Melanocyte of skin (primary cell): ENCODE data around the gene SLC25A10. TPM values are rescaled to one million over a fixed set of nuclear protein-coding genes. Genes with fewer than 3 reads are reported as not detected.

ENCODE experiments used
- small RNA-seq, 2 donors: library from RNA; depleted of rRNA; stranded (forward); fragments of <200 nt; gene quantifications; one replicate each; pipeline ENCODE3, GENCODE V24; 2012
- total RNA-seq, 2 donors: library from RNA; depleted of rRNA; stranded (reverse); fragments of >200 nt; gene quantifications; 2 replicates each; pipeline ENCODE4 v1.2.3, GENCODE V29; 2012

Gene SLC25A10, protein sequence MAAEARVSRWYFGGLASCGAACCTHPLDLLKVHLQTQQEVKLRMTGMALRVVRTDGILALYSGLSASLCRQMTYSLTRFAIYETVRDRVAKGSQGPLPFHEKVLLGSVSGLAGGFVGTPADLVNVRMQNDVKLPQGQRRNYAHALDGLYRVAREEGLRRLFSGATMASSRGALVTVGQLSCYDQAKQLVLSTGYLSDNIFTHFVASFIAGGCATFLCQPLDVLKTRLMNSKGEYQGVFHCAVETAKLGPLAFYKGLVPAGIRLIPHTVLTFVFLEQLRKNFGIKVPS
- 10 to 100 TPM; 12.7 to 27.6 TPM for total RNA-seq

DNA sequence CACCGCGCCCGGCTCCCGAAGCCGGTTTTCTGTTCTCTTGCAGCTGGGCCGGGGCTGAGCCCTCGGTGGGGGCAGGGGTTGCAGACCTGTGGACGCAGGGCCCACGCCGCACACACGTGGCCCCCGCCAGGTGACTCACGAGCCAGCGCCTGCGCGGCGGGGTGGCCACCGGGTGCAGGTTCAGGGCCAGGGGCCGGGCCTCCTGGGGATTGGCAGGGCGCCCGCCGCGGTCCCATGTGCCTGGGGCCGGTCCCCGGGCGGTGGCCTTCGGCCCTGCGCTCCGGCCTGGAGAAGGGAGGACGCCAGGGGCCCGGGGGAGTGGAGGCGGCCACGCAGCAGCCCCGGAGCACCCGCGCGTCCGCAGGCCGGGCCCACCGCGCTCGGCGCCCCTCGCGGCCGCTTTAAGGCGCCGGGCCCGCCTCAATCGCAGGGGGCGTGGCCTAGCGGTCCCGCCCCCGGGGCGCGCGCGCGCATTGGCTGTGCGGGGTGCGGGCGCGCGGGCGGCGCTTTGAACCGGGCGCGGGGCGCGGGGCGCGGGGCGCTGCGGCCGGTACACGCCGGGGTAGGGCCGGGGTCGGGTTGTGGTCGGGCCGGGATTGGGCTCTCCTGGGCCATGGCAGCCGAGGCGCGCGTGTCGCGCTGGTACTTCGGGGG is at the start of gene SLC25A10:
TSS of gene SLC25A10 (plus strand) at position 471 of the 654 bp plus-strand sequence. CDS start at position 614, 143 bp downstream.

DNA sequence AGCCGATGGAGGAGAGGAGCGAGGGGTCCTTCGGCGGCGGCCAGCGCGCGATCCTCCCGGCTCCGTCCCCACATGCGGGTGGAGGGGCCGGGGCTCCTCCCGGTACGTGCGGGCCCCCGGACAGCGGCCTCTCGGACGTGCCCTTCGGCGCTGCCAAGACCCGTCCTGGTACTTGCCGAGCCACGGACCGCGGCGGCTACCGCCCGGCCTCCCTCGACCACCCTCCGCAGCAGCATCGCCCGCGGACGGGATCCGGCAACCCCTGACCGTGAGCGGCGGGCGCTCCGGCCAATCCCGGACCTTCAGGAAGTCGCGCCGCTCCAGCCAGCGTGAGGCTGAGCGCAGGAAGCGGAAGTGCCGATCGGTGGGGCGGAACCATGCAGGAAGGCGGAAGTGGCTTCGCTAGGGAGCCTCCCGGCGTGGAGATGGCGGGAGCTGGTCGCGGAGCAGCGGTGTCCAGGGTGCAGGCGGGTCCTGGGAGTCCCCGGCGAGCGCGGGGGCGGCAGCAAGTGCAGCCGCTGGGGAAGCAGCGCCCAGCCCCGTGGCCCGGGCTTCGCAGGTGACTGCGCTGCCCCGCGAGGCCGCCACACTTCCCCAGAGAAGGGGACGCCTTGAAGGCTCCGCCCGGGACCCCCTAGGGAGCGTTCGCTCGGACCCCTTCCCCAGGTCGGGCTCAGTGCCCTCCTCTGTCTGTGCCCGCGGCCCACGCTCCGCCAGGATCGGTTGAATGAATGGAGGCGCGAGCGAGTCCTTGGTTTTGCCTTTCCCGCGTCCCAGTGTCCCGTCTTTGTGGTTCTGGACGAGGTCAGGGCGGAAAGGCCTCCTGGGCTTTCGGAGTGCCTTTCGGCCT is 45.5 kb upstream of the SLC25A10 start, which contains the start of the genes CCDC137 and OXLD1:
TSS of gene CCDC137 (plus strand) at position 396 of the 850 bp plus-strand sequence. CDS start at position 426, 30 bp downstream.
TSS of gene OXLD1 (minus strand) at position 264 of the 850 bp plus-strand sequence. CDS start at position 236, 28 bp downstream.

DNA sequence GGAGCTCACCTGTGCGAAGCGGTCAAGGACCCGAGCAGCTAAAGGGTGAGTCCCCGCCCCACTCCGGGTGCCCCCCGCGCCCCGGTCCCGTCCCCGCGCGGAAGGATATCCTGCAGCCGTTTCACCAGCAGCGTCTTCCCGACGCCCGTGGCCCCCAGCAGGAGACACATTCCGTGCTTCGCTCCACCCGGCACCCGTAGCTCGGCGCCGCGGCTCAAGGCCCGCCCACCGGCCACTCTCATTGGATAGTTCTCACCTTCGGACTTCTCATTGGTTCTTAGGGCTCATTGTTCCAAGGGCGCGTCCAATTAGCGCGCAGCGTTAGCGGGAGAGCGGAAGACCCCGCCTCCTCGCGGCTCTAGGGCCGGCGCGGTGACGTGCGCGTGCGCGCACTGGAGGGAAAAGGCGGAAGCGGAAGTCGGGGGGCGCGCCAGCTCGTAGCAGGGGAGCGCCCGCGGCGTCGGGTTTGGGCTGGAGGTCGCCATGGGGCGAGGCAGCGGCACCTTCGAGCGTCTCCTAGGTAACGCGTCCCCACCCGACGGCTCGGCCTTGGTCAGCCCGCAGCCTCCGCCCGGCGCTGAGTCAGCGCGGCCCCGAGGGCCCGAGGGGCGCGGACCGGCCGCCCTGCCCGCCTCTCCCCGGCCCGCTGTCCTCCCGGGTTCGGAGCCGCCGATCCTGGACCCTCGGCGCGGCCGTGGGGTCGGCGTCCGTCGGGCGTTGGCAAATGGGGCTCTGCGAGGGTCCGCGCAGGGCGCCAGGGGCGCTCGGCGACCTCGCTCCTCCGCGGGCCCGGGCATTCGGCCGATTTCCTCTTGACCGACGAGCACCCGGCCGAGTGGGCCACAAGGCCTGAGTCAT is 28.3 kb upstream of the SLC25A10 start, which contains the start of the genes ARL16 and HGS:
TSS of gene ARL16 (minus strand) at position 214 of the 858 bp plus-strand sequence. CDS start at position 170, 44 bp downstream.
TSS of gene HGS (plus strand) at position 428 of the 858 bp plus-strand sequence. CDS start at position 484, 56 bp downstream.

DNA sequence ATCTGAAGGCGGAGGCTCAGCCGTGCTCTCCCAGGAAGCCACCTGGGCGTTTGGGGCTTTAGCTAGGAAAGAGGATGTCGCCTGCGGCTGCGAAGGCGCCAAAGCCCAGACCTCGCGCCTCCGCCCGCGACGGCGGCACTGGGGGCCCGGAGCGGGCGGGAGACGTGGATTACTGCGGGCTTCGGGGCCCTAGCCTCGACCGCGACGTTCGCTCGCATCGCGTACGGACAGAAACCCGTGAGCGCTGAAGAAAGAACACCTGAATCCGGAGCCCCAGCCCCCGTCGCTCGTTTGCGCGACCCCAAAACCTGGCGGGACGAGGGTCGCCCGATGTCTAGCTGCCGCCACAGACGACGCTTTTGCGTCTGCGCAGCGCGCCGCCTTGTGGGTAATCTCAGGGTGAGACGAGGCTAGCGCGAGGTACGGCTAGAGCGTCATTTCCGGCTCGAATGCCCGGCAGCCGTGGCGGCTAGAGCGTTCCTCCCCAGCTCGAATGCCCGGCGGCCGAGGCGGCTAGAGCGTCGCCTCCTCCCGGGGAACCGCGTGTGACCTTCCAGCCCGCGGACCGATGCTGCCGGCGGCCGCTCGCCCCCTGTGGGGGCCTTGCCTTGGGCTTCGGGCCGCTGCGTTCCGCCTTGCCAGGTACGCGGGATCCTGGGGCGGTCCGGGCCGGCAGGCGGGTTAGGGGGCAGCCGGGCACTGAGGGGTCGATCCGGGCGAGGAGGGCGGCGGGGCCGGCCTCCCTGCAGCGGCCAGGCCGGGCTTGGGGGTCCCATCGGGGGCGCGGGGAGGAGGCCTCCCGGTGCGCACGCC is 8.9 kb upstream of the SLC25A10 start, which contains the start of gene MRPL12:
TSS of gene MRPL12 (plus strand) at position 434 of the 813 bp plus-strand sequence. CDS start at position 569, 135 bp downstream.

Small RNAs within 50 kb of the gene (small RNA-seq; reads per million reads assigned to genes)
- gene MIR6786: 0 reads per million in 2 donors

Other genes with a start within 250 kb of the SLC25A10 start
- gene ACTG1, start 199.5 kb upstream of the SLC25A10 start, total RNA-seq: 1,000 to 10,000 TPM; 6,005 to 7,523 TPM
- under 1 TPM; 0.34 to 0.67 TPM for gene FSCN2, start 183.9 kb upstream of the SLC25A10 start, total RNA-seq
- 10 to 100 TPM; 19.6 to 20.0 TPM for gene FAAP100, start 159.9 kb upstream of the SLC25A10 start, total RNA-seq
- 100 to 1,000 TPM; 135 to 147 TPM for gene NPLOC4, start 75.2 kb upstream of the SLC25A10 start, total RNA-seq
- gene TSPAN10, start 75.1 kb upstream of the SLC25A10 start, total RNA-seq: 100 to 1,000 TPM in 1 of 2 donors, 10 to 100 TPM in 1; 77.6 to 121 TPM
- gene PDE6G, start 55.7 kb upstream of the SLC25A10 start, total RNA-seq: 1 to 10 TPM in 1 of 2 donors, under 1 TPM in 1; 1.00 to 1.0 TPM
- gene OXLD1, start 45.7 kb upstream of the SLC25A10 start, total RNA-seq: 10 to 100 TPM; 32.0 to 38.0 TPM
- gene CCDC137, start 45.5 kb upstream of the SLC25A10 start, total RNA-seq: 10 to 100 TPM in 1 of 2 donors, 1 to 10 TPM in 1; 4.8 to 10.7 TPM
- gene ARL16, start 28.5 kb upstream of the SLC25A10 start, total RNA-seq: 10 to 100 TPM; 14.0 to 17.6 TPM
- 100 to 1,000 TPM in 1 of 2 donors, 10 to 100 TPM in 1; 87.1 to 105 TPM for gene HGS, start 28.3 kb upstream of the SLC25A10 start, total RNA-seq
- 10 to 100 TPM; 18.6 to 30.6 TPM for gene MRPL12, start 8.9 kb upstream of the SLC25A10 start, total RNA-seq
- gene GCGR, start 91.9 kb downstream of the SLC25A10 start, total RNA-seq: not detected
- 10 to 100 TPM; 84.9 to 98.4 TPM for gene MCRIP1, start 121.0 kb downstream of the SLC25A10 start, total RNA-seq
- not detected for gene PPP1R27, start 122.8 kb downstream of the SLC25A10 start, total RNA-seq
- gene P4HB, start 148.3 kb downstream of the SLC25A10 start, total RNA-seq: 100 to 1,000 TPM; 383 to 481 TPM
- gene ARHGDIA, start 159.1 kb downstream of the SLC25A10 start, total RNA-seq: 100 to 1,000 TPM; 192 to 263 TPM
- 100 to 1,000 TPM in 1 of 2 donors, 10 to 100 TPM in 1; 71.6 to 187 TPM for gene ALYREF, start 179.3 kb downstream of the SLC25A10 start, total RNA-seq
- gene ANAPC11, start 179.4 kb downstream of the SLC25A10 start, total RNA-seq: 100 to 1,000 TPM; 113 to 141 TPM
- gene NPB, start 190.0 kb downstream of the SLC25A10 start, total RNA-seq: 1 to 10 TPM in 1 of 2 donors, not detected in 1; 1.0 TPM
- gene PCYT2, start 199.1 kb downstream of the SLC25A10 start, total RNA-seq: 10 to 100 TPM; 71.6 to 82.9 TPM
- gene SIRT7, start 205.9 kb downstream of the SLC25A10 start, total RNA-seq: 10 to 100 TPM; 14.1 to 15.3 TPM
- gene MAFG, start 215.5 kb downstream of the SLC25A10 start, total RNA-seq: 10 to 100 TPM; 23.1 to 33.0 TPM
- 10 to 100 TPM in 1 of 2 donors, 1 to 10 TPM in 1; 8.3 to 14.3 TPM for gene PYCR1, start 225.0 kb downstream of the SLC25A10 start, total RNA-seq
- gene MYADML2, start 234.9 kb downstream of the SLC25A10 start, total RNA-seq: not detected
- not detected for gene NOTUM, start 248.9 kb downstream of the SLC25A10 start, total RNA-seq